ENCODE results near the gene CCDC141.

The CCDC141 gene

GRCh38 chr2:179081954-179082353, 32.0 kb upstream of the CCDC141 start:
- in situ Hi-C loops (cut with MboI; ENCODE audit: low pct_unique_long_range_greater_than_20kb, low sequenced_read_pairs, unreplicated experiment): no loop called here
- TF ChIP-seq CTCF (IDR thresholded peaks at IDR 0.05; ENCODE audit: extremely low read depth, insufficient read depth, missing control alignments): no peak

GRCh38 chr2:179072527-179072926, 22.6 kb upstream of the CCDC141 start:
- in situ Hi-C loops (cut with MboI; ENCODE audit: low pct_unique_long_range_greater_than_20kb, low sequenced_read_pairs, unreplicated experiment): no loop called here
- no peak for DNase-seq (ENCODE audit: low spot score)
- TF ChIP-seq CTCF (IDR thresholded peaks at IDR 0.05; ENCODE audit: extremely low read depth, insufficient read depth, missing control alignments): no peak

More at GRCh38 chr2:179081954-179082353, 32.0 kb upstream of the CCDC141 start:
- DNase-seq (ENCODE audit: low spot score): no peak

- no peak for DNase-seq (ENCODE audit: low spot score)
- in situ Hi-C loops (cut with MboI; ENCODE audit: low pct_unique_long_range_greater_than_20kb, low sequenced_read_pairs, unreplicated experiment): no loop called here
- no peak for TF ChIP-seq CTCF (IDR thresholded peaks at IDR 0.05; ENCODE audit: extremely low read depth, insufficient read depth, missing control alignments)
These were observed 21.9 kb upstream of the CCDC141 start for GRCh38 chr2:179071810-179072355.

GRCh38 chr2:179070895-179071294, 21.0 kb upstream of the CCDC141 start:
- no peak for TF ChIP-seq CTCF (IDR thresholded peaks at IDR 0.05; ENCODE audit: extremely low read depth, insufficient read depth, missing control alignments)
- no peak for DNase-seq (ENCODE audit: low spot score)
- in situ Hi-C loops (cut with MboI; ENCODE audit: low pct_unique_long_range_greater_than_20kb, low sequenced_read_pairs, unreplicated experiment): no loop called here

- DNase-seq (ENCODE audit: low spot score): no peak
- no peak for TF ChIP-seq CTCF (IDR thresholded peaks at IDR 0.05; ENCODE audit: extremely low read depth, insufficient read depth, missing control alignments)
- in situ Hi-C loops (cut with MboI; ENCODE audit: low pct_unique_long_range_greater_than_20kb, low sequenced_read_pairs, unreplicated experiment): no loop called here
These were observed 19.7 kb upstream of the CCDC141 start for GRCh38 chr2:179069685-179070084.

- no peak for TF ChIP-seq CTCF (IDR thresholded peaks at IDR 0.05; ENCODE audit: extremely low read depth, insufficient read depth, missing control alignments)
- no peak for DNase-seq (ENCODE audit: low spot score)
- in situ Hi-C loops (cut with MboI; ENCODE audit: low pct_unique_long_range_greater_than_20kb, low sequenced_read_pairs, unreplicated experiment): no loop called here
These were observed 19.2 kb upstream of the CCDC141 start for GRCh38 chr2:179068991-179069643.

Measured in GM13977 (cell line).